Ramos (cell line): Measurements from ENCODE around the gene CARMIL3.
"Not testable (repeated sequence)": the region's sequence is repeated elsewhere in the genome, so short reads cannot be mapped to it uniquely, and the experiment has no call there.

ENCODE experiments used
- in situ Hi-C: fragments of 300-500 bp; cut with MboI; formaldehyde crosslinking; loops from one replicate; pipeline ENCODE4 v1.14.3; 2022; ENCODE audit warnings: low sequenced_read_pairs; ENCODE audit not compliant: unreplicated experiment

The CARMIL3 gene

GRCh38 chr14:24051789-24052655 lies at the start of gene CARMIL3:
TSS of gene CARMIL3 (plus strand) at chr14:24052009. CDS start at chr14:24052154, 145 bp downstream.
- in situ Hi-C loops = no loop called here

- in situ Hi-C loops = not testable (repeated sequence)
Measured at GRCh38 chr14:24006471-24006816, 45.4 kb upstream of the CARMIL3 start.

- in situ Hi-C loops = not testable (repeated sequence)
Measured at GRCh38 chr14:24006817-24007652, 44.8 kb upstream of the CARMIL3 start.

GRCh38 chr14:24011051-24011450 lies 40.8 kb upstream of the CARMIL3 start:
- in situ Hi-C loops = no loop called here

GRCh38 chr14:24012726-24013273 lies 39.0 kb upstream of the CARMIL3 start:
- in situ Hi-C loops = not testable (repeated sequence)

- in situ Hi-C loops = no loop called here
Measured at GRCh38 chr14:24013654-24014514, 37.9 kb upstream of the CARMIL3 start.

GRCh38 chr14:24015745-24016144 lies 36.1 kb upstream of the CARMIL3 start:
- in situ Hi-C loops = loop anchor here (5.0 kb wide), 1 partner anchor 43 kb away; no protein-coding TSS in a partner anchor

GRCh38 chr14:24018978-24019377 lies 32.8 kb upstream of the CARMIL3 start:
- in situ Hi-C loops = loop anchor here (5.0 kb wide), 1 partner anchor 47 kb away; no protein-coding TSS in a partner anchor

GRCh38 chr14:24019944-24020343 lies 31.9 kb upstream of the CARMIL3 start:
- in situ Hi-C loops = loop anchor here (5.0 kb wide), 1 partner anchor 48 kb away; no protein-coding TSS in a partner anchor

GRCh38 chr14:24020520-24020919 lies 31.3 kb upstream of the CARMIL3 start:
- in situ Hi-C loops = not testable (repeated sequence)

GRCh38 chr14:24024939-24025418 lies 26.8 kb upstream of the CARMIL3 start:
- in situ Hi-C loops = not testable (repeated sequence)

GRCh38 chr14:24029687-24030086 lies 22.1 kb upstream of the CARMIL3 start:
- in situ Hi-C loops = not testable (repeated sequence)

GRCh38 chr14:24031331-24031730 lies 20.5 kb upstream of the CARMIL3 start:
- in situ Hi-C loops = not testable (repeated sequence)

- in situ Hi-C loops = no loop called here
Measured at GRCh38 chr14:24032727-24033418, 18.9 kb upstream of the CARMIL3 start.

GRCh38 chr14:24035769-24036168 lies 16.0 kb upstream of the CARMIL3 start:
- in situ Hi-C loops = not testable (repeated sequence)

GRCh38 chr14:24036169-24036962 lies 15.4 kb upstream of the CARMIL3 start:
- in situ Hi-C loops = no loop called here

- in situ Hi-C loops = not testable (repeated sequence)
Measured at GRCh38 chr14:24036963-24037657, 14.7 kb upstream of the CARMIL3 start.

GRCh38 chr14:24037658-24038037 lies 14.2 kb upstream of the CARMIL3 start:
- in situ Hi-C loops = no loop called here
